Keratinocyte (primary cell): ENCODE data around the gene LHX3.

Source experiments
- EZH2 ChIP-seq: IDR thresholded peaks from one replicate; pipeline ENCODE4 v1.6.1; 2012; ENCODE audit warnings: inconsistent platforms, mild to moderate bottlenecking, low read length, moderate library complexity
- TF ChIP-seq, protein P1 (sequence below), 3 experiments: IDR thresholded peaks in 1 of 3; conservative IDR thresholded peaks in 1 of 3; optimal IDR thresholded peaks in 1 of 3; 2 replicates in 2 of 3; 3 replicates in 1 of 3; pipeline versions ENCODE3 to v1.5.1; 2011; ENCODE audit warnings: low read length in 3 of 3, mild to moderate bottlenecking in 3 of 3, moderate library complexity in 2 of 3, control low read depth in 1 of 3, inconsistent platforms in 1 of 3; ENCODE audit not compliant: insufficient read depth in 2 of 3; ENCODE audit errors: extremely low read depth in 1 of 3

DNA sequence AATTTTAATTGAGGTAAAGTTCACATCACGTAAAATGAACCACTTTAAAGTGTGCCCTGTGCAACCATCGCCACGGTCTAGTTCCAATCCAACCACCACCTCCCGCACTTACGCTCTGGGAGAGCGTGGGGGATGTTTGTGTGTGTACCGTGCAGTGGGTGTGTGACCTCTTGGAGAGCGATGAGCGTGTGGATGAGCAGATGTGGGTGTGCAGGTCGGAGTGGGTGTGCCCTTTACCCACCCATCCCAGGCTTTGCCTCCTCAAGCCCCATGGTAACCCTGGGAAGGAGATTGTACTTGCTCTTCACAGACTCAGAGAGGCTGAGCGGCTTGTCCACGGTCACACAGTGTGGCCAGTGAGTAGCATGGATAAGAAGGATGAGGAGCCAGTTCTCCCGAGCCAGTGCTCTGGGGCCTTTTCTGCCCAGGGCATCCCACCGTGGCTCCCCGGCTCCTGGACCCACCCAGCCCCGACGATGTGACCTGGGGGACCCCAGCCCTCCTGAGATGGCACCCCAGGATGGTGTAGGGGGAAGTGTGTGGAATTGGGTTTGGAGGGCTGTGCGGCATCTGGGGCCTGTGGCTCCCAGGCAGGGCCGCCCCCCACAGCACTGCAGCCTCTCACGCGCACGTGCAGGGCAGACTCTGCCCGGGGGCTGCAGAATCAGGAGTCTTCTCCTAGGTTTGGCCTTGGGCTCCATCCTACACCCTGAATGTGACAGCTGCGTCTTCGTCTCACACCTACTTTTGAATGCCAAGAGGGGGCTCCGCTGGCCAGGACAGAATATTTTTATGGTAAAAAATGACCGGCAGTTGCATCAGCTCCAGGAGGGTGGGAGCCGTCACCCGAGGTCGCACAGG is 13.6 kb downstream of the LHX3 start:
- TF ChIP-seq, protein P1, sequence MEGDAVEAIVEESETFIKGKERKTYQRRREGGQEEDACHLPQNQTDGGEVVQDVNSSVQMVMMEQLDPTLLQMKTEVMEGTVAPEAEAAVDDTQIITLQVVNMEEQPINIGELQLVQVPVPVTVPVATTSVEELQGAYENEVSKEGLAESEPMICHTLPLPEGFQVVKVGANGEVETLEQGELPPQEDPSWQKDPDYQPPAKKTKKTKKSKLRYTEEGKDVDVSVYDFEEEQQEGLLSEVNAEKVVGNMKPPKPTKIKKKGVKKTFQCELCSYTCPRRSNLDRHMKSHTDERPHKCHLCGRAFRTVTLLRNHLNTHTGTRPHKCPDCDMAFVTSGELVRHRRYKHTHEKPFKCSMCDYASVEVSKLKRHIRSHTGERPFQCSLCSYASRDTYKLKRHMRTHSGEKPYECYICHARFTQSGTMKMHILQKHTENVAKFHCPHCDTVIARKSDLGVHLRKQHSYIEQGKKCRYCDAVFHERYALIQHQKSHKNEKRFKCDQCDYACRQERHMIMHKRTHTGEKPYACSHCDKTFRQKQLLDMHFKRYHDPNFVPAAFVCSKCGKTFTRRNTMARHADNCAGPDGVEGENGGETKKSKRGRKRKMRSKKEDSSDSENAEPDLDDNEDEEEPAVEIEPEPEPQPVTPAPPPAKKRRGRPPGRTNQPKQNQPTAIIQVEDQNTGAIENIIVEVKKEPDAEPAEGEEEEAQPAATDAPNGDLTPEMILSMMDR (optimal IDR thresholded peaks at IDR 0.05 in 1 of 3, IDR thresholded peaks at IDR 0.05 in 1 of 3, conservative IDR thresholded peaks at IDR 0.05 in 1 of 3; ENCODE audit: extremely low read depth in 1 of 3, insufficient read depth in 2 of 3, low read length in 3 of 3): no peak
- no peak for TF ChIP-seq EZH2
